NCI-H526 (cell line): Measurements from ENCODE around the gene KCNJ15.

Experiments used
- DNase-seq, 2 experiments: peaks; one replicate each; lab custom pipeline; 2025; lab: John Stamatoyannopoulos, UW

KCNJ15 gene

DNA sequence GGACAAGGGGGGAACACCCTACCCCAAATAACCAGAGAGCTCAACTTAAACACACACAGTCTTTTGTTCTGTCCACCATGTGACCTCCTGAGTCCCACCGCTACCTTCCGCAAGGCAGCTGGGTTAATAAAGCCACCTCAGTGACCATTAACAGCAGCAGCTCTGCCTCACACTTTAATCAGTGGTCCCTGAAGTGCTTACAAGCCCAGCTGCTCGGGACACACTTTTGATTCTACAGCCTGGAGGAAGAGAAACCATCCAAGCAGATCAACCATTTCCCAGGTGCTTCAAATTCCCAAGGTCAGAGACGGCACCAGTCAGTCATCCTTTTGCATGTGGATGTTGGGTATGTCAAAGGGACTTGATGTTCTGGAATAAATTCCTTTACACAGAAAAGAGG lies 70.1 kb downstream of the KCNJ15 start:
- no peak for DNase-seq

DNA sequence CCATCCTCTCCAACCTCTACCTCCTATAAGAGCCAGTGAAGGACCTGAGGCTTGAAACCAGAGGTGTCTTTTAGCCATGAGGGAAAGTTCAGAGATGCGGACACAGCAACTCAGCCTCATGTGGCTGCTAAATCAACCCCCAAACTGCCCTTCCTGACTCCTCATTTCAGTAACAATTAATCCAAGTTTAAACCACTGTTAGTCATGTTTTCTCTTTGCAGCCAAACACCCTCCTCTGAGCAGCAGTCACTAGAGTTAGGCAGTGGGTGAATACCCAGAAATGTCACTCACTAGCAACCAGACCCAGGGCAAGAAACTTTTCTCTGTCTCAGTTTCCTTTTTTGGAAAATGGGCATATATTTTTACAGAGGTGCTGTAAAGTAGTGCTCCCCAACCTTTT lies 71.2 kb downstream of the KCNJ15 start:
- DNase-seq, result no peak

DNA sequence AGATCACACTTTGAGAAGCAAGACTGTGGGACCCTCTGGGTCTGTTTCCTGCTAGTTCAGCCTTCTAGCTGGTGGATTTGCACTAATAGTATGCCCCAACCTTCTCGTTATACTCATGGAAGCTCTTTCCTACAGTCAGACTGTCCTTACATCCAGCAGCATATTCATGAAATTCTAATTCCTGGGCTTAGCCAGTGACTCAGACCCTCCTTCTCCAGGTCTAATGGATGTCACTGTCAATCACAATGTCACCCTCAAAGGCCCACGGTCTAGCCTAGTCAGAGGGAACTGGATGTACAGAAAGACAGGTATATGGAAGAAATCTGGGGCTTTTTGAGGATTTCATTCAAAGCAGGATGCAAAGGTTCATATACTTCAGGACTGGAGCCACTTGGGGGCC lies 72.4 kb downstream of the KCNJ15 start:
- DNase-seq, result no peak

DNA sequence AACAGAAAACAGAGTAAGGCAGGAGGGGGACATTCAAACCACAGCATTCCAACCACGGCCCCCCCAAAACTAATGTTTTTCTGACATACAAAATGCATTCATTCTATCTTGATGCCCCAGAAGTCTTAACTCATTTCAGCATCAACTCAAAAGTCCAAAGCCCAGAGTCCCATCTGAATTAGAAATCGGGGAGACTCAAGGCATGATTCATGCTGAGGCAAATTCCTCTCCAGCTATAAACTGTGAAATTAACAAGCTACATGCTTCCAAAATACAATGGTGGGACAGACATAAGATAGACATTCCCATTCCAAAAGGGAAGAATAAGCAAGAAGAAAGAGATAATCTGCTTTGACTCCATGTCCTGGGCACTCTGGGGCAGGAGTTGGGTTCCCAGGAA lies 73.9 kb downstream of the KCNJ15 start:
- DNase-seq, result no peak

DNA sequence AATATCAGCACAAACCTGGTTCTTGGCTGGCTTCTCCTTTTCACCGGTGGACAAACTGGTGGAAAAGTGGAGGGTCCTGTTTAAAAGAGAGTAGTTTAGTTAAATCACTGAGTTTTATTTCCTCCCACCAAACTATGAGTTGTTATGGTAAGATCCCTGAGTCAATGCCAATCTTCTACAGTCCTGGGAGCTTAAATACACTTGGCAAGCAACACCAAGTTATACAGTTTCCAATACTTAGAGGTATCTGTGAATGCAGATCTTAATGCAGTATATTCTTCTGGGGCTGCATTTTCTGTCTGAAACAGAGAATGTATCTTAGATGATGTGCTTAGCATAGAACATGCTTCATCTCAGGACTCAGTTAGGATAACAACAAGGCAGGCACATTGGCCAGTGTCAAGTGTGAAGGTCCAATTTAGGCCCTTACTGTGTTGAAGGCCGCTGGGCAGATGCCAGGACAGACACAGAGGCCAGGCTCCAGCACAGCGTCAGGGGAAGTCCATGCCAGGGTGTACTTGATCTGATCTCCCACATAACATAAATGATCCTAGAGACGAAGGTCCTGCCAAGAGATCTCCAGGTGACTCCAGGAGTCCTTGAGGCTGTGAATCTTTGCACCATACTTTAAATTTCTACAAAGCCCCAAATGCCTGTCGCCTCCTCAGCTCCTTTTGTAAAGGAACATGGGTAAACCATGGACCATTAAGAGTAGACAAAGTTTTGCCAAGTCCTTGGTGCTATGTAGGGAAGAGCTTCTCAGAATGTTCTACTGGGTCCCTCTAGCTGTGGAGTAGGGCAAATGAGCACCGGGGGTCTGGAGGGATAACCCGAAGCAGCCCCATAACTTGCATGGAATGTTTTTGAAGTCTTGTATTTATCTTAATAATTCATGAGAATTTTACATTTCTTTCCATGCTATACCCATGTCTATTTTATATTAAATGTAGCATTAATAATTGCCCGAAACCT lies 76.8 kb downstream of the KCNJ15 start:
- peak; percentile 10 to 14 for DNase-seq

DNA sequence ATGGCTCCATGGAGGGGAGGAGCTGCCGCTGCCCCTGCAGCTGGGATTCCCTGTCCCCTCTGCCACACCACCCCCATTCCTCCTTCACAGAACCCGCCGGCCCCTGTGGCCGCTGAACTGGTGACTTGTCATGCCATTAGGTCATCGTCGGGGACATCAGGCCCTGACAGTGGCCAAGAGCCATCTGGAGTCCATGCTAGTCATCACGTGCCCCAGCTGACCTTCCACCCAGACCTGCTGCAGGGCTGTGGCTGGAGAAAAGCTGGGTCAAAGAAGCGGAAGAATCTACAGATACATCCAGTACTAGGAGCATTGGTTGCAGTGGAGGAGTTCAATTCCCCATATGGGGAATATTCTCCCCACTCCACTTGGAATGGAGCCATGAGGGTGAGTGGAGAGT lies 78.1 kb downstream of the KCNJ15 start:
- DNase-seq, result no peak

DNA sequence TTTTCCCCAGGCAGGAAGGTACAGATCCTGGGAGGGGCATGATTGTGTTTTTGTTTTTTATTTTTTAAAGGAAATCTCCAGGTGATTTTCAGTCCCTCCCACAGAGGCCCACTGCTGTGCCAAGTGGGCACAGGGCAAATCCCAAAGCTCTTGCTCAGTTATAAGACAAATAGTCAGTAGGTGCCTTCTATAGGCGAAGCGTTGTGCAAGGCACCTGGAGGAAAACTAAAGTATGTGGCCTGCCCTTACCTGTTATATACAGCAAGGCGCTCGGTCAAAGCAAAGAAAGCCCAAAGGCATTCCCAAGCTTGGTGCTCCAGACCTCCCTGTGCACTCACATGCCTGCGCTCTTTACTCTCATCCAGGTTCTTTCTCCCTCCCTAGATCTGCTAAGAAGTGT lies 81.0 kb downstream of the KCNJ15 start:
- no peak for DNase-seq

DNA sequence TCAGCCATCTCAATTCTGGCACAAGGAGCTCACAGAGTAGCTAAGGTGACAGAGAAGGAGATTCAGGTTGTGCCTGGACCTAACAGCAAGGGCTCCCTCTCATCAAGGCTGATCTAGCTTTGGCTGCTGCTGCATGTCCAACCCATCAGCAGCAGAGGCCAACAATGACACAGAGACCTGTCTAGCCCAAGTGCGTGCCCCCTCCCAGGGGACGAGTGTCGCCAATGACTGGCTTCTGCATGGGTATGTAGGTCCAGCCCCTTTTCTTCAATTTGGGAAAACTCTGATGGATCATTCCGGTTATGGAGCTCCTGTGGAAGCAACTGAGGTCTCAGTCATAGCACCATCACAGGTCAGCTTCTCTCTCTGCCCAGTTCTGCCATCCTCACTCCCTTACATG lies 83.3 kb downstream of the KCNJ15 start:
- no peak for DNase-seq

DNA sequence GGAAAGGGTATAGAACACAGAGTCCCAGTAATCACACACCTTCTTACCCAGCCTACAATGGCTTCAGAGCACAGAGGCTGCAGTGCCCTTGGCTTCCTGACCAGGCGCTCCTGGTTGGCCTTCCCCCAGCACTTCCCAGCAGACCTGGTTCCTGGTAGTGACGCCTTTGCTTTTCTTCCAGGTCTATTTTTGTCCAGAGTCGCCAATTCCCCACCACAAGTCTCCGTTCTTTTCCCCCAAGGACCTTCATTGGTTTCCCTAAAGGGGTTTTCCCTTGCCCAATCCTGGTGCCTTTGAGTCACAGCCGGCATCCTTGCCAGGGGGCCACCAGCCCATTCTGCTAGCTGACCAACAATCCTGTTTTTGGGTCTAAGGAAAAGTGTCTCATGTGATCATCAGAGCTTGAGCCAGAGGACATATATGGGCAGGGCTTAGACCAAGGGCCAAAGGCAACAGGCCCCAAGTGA lies 84.8 kb downstream of the KCNJ15 start:
- no peak for DNase-seq

DNA sequence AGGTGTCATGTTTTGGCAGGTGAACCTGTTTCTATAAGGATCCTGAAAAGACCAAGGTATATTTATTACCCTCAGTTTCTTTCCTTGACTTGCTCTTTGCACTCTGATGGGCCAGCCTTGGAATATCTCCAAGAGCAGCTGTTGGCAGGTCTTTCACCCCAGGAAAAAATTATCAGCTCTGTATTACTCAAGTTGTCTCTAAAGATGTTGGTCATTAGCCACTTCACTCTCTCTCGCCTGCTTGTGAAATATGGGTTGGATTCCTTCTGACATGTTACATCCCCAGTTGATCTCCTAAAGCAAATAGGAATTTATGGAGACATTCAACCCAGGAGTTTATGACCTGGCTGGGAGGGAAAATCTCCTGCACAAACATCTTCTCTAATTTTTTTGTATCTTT lies 85.9 kb downstream of the KCNJ15 start:
- DNase-seq, result no peak

DNA sequence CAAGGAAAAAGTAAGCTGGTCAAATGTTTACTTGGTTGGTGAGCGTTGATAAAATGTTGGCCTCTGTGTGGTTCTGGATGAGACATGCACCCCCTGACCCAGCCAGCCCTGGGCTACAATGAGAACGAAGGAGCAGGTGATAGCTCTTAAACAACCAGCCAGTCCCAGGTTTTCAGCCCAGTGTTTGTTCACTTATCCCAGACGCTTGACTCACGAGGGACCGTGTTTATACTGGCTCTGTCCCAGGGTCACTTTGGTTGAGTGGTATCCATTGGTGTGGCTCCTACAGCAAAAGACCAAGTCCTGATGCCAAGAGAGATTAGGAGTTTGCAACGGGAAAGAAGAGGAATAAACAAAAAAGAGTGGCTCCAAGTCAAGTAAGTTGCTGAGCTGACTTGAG lies 86.9 kb downstream of the KCNJ15 start:
- DNase-seq, result no peak

DNA sequence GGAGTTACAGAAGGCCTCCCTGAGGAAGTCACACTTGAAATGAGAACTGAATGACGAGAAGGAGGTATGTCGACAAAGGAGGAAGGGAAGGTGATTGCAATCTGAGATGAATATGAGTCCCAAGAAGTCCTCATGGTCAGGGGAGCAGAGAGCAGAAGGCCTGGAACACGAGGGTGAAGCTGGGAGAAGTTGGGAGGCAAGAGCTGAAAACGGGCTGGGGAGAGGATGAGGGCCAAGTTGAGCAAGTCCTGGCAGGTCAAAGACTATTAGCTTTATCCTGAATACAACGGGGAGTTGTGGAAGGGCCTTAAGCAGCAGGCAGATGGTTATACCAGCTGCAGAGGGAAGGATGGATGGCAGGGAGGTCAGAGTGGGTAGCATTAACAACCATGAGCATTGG lies 89.5 kb downstream of the KCNJ15 start:
- no peak for DNase-seq

DNA sequence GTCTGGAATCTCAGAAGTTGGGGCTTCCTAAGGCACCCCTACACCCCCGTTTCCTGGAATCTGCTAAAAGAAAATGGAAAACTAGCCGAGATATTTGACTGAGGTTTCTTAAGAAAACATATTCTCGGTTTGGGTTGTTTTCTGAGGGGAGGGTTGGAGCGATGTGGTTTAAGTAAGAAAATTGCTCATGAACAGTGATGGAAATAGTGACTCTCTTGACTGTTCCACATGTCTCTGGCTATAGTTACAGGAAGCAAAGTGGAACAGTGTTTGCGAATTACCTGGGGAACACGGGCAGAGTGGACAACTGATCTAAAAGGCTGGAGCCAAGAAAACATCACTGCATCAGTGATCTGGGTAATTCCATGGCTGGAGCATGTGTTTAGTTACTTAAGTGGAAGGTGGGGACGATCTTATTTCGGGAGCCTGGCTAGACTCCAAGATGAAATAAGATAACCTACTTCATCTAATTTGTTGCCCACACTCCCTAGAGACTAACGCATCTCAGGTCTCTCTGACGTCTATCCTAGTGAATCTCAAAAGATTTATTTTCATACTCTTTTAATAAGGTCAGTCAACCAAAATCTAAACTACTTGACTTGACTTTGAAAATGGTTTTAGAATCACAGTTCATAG lies 92.4 kb downstream of the KCNJ15 start:
- no peak for DNase-seq

DNA sequence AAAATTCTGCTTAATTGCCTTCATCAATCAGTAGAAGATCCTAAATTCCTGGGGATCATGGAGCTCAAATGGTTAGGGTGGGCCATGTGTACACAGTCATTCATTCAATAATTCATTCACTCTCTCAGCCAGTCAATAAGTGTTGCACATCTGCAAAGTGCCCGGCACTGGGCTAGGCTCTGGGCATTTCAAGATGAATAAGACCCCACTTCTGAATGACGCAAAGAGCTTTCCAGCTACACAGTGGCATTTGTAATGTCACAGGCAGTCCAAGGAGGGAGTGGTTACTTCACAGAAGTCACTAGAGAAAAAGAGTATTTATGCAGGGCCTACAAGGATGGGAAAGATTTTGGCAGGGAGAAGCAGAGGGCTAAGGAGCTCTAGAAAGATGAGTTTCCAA lies 93.2 kb downstream of the KCNJ15 start:
- no peak for DNase-seq

DNA sequence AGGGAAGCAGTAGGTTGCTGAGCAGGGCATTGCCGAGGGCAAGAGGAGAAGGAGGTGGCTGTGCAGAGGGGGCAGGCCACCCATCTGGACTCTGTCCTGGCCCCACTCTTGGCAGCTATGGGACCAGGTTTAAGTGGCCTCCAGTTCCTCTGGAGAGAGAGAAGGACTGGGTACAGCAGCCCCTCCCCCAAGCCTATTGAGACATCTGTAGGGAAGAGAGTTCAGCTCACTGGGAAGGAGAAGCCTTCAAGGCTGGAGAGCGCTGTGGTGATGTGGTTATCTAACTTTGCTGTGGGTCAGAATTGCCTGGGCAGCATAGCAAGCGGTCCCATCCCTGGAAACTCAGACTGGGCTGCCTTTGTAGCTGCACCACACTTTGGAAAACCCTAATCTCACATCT lies 93.9 kb downstream of the KCNJ15 start:
- DNase-seq, result no peak

DNA sequence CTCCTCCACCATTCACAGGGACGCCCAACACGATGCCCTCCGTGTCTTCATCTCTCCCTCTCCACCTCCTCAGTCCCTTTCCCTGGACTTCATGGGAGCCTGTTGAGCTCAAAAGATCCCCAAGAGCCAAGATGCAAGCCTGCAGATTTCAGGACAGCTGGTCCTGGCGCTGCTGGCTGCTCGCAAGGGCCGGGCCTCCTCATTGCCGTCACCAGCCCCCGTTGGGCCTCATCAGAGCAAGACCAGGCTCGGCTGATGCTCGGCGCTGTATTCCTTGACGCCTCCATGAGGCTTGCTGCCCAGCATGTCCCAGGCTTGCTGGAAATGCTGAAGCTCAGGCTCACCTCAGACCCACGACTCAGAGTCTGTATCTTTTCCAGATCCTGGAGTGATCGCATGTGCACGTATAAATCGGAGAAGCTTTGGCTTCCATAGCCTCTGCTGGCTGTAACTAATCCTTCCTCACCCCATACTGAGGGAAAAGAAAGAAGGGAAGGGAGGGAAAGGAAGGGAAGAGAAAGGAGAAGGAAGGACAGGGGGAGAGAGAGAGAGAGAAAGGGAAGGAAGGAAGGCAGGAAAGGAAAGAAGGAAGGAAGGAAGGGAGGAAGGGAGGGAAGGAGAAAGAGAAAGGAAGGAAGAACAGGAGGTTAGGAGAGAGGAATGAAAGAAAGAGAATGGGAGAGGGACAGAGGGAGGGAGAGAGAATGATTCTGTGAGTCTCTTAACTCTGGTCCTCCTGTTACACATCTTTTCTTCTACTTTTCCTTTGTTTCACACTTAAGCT lies 94.6 kb downstream of the KCNJ15 start:
- no peak for DNase-seq

DNA sequence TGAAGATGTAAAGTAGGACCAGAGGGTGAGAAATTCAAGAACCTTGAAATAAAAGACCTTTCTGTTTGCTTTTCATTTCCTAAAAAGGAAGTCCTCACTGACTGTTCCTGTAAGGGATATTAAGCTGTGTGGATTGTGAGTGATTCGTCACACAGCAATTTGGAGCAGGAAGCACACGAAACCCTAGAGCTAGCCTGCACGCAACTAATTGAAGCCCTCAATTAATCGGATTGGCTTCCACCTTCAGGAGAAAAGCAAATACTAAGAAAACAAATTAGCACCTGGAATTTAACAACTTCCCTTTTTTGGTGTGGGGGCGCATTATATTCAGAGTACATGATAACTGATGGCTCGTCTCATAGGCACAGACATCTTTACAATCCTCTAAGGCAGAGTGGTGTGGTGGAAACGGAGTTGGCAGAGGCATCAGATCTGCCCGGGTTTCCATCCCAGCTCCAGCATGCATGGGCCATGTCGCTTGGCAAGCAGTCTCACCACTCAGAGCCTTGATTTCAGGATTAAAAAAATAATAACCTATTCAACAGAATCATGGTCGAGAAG lies 95.2 kb downstream of the KCNJ15 start:
- peak in 1 of 2 experiments; percentile 28 for DNase-seq

DNA sequence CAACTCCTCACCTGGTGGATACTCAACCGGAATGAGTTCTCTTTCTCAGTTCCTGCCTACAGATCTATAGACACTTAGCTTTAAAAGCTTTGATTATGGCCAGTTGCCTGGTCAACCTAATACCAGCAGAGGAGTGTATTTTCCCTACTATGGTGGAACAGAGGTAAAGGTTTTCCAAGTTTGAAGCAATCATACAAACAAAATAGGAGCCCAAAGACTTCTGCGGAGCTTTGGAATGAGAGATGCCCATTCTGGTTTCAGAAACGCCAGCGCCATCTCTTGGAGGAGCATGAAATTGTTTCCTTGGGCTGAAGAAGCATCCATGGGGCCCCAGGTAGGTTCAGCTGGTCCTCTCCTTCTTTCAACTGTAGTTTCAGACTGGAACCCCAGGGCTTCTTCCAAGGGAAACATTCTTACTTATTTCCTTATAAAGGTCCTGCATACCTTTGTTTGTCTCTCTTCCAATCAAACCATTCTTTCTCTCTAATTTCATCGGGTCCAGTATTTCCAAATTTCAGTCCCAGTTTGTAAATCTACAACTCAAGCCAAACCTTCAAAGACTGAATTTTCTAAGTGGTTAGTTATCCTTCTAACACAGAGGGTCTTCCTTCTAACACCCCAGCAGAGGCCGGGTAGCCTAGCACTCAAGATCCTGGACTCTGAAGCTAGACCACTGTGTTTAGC lies 95.9 kb downstream of the KCNJ15 start:
- peak; percentile 26 to 85 for DNase-seq

DNA sequence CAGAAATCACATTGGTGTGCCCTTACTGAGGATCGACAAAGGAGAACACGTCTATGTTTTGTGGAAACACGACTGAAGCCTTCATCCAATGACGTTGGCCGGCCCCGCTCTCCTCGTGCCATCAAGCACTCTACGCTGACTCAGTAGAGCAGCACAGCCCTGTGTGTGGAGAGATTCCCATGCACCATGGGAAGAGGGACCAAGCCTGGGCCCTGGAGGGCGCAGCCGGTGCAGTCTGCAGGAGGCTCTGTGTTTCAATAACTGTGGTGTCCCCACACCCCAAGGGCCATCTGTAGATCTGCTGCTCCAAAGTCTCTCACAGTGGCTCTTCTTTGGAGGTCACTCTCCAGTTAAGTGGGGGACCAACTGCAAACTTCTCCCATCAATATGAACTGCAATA lies 97.4 kb downstream of the KCNJ15 start:
- no peak for DNase-seq

DNA sequence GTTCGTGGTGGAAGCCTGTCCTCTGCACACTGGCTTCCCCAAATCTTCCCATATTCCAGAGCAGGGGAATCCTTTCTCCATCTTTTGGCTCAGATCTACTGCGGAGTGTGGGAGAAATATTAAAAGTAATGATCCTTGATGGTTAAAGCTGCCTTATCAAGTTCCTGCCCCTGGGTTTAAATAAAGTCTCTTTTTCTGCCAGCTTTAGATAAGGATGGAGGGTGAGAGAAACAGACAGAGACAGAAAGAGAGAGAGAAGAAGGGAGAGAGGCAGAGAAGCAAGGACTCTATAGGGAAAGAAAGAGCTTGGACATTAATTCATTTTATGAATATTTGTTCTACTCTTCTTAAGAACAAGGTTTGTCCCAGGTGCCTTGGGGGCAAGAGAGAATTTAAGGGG lies 98.0 kb downstream of the KCNJ15 start:
- no peak for DNase-seq

DNA sequence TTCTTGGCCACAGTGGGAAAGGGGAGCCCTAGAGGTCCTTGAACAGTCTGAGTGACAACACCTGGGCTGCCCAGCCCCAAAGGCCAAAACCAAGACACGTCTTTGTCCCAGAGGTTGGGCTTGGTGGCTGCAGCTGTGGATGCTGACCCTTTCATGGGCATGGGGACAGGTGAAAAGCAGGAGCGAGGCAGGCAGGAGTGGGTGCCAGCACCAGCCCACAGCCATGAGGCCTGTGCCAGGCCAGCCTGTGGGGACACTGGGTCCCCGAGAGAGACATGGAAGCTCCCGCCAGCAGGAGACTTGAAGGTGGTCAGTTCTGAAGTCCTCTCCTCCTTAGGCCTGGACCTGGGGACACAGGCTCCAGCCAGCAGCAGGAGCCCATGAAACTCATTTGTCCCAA lies 98.6 kb downstream of the KCNJ15 start:
- no peak for DNase-seq
